ENCODE data around the gene ENDOV.

- no peak for TF ChIP-seq CTCF (IDR thresholded peaks at IDR 0.05; ENCODE audit: extremely low read depth in 1 of 2, insufficient read depth in 1 of 2, low read depth in 1 of 2, low read length in 2 of 2)
- no peak for TF ChIP-seq POLR2A (IDR thresholded peaks at IDR 0.05; ENCODE audit: low read depth, low read length)
- no peak for TF ChIP-seq EZH2 (IDR thresholded peaks at IDR 0.05; ENCODE audit: borderline replicate concordance, low read depth, low read length, severe bottlenecking)
- no peak for TF ChIP-seq MYC (IDR thresholded peaks at IDR 0.05; ENCODE audit: low read depth, low read length)
- TF ChIP-seq POLR2AphosphoS5 (IDR thresholded peaks at IDR 0.05; ENCODE audit: insufficient read depth, low read depth, low read length) = no peak
- no peak for TF ChIP-seq MAX (IDR thresholded peaks at IDR 0.05; ENCODE audit: insufficient read depth, insufficient read length)
- TF ChIP-seq GATA2 (IDR thresholded peaks at IDR 0.05; ENCODE audit: insufficient read depth, insufficient read length, low read depth, low read length) = no peak
- no peak for TF ChIP-seq JUN (IDR thresholded peaks at IDR 0.05; ENCODE audit: borderline replicate concordance, insufficient read depth, insufficient read length, low read depth)
- no peak for TF ChIP-seq FOS (IDR thresholded peaks at IDR 0.05; ENCODE audit: borderline replicate concordance, insufficient read depth, low read length)
These were observed 26.4 kb upstream of the ENDOV start for GRCh38 chr17:80388601-80389000.

All from endothelial cell of umbilical vein (primary cell).